Cardiac septum (tissue), 1 donor: ENCODE measurements around the gene CALHM6. TPM values are rescaled to one million over a fixed set of nuclear protein-coding genes. Genes with fewer than 3 reads are reported as not detected.

ENCODE experiments used
- DNase-seq: peaks from one replicate; pipeline ENCODE4 v3.0.0-alpha.2; 2020; ENCODE audit warnings: low spot score
- intact Hi-C: fragments of 100-400 bp; cut with DNase I; formaldehyde crosslinking; loops from one replicate; pipeline ENCODE4 v1.14.0; 2022
- long read RNA-seq: library from polyadenylated mRNA; unstranded; transcript quantifications from one replicate; pipeline ENCODE4 v2.0.0, GENCODE V29; 2021
- total RNA-seq: library from RNA; stranded (reverse); fragmentation: NEBNext Ultra II Directional; extraction: Animal tissue kit (Norgen Biotek cat#: 25700); gene quantifications from one replicate; pipeline ENCODE4 v1.2.1, GENCODE V29; 2021
- donor health status: DM: no; HTN: no; CAD: no.

The CALHM6 gene
- 0.97 TPM for total RNA-seq
- long read RNA-seq: 0 reads

DNA sequence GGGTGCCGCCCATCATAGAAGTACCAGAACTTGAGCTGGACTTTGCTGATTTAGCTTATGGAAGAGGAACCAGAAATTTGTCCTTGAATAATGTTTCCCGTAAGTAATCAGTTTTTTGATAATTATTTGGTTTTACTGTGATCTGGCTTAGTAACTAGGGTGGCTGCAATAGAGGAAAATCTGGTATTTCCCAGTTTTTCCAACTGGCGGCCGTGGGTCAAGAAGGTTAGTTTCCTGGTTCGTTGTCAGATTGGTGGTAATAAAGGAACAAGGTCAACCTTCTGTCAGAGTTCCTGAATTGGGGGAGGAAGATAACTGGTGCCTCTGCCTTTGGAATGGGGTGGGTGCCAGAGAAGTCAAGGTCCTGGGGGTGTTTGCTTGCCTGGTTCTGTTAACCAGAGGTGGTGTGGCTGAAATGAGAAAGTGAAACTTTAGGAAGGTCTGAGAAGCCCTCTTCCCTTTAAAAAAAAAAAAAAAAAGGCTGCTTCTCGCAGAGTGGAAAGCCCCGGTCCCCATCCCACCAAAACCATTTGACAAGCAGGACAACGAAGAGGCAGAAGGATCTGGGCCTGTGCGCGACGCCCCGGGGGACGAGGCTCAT is at the start of gene CALHM6:
Gene CALHM6, plus strand, starts transcription at position 45 of the 601 bp plus-strand sequence. Its CDS starts 555 bp downstream, at position 600.
- no peak for DNase-seq
- intact Hi-C loops: no loop called here

DNA sequence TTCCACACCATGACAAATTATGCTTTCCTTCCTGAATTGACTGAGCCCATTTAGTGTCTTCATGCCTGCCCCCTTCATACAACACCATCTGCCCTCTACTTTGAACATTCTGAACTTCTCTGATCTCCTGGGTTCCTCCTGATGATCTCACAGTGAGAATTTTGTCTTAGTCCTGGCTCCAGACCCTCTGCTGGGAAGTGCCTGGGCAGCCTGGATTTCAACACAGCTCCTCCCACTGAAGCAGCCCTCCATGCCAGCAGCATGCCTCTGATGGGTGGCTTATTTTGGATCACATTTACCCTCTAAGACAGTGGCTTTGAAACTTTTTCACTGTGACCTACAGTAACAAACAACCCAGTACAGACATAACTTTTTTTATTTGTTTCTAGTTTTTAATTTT is 48.9 kb upstream of the CALHM6 start:
- intact Hi-C loops: no loop called here
- DNase-seq: no peak

DNA sequence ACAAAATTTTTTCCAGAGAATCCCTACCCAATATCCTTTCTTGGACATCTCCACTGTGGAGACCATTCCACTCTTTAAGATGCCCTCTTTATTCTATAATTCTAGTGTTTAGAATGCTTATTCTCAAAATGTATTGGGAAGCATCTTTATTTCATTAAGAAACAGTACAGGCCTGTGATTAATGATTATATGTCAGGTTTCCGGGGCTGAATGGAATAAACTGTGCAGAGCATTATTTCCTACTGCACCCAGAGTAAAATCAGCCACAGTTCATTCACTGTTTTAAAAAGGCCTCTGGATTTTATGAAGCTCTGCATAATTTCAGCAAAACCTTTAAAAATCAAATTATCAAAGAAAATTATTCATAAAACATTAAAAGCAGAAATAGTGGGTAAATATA is 47.8 kb upstream of the CALHM6 start:
- no peak for DNase-seq
- intact Hi-C loops: no loop called here

GRCh38 chr6:116417661-116418060 is 43.5 kb upstream of the CALHM6 start:
- DNase-seq: no peak
- intact Hi-C loops: no loop called here

- intact Hi-C loops: no loop called here
- no peak for DNase-seq
Observed at GRCh38 chr6:116419069-116419786, 41.9 kb upstream of the CALHM6 start.

- no peak for DNase-seq
- intact Hi-C loops: no loop called here
Observed at GRCh38 chr6:116420341-116420740, 40.8 kb upstream of the CALHM6 start.

- no peak for DNase-seq
- intact Hi-C loops: no loop called here
Observed at GRCh38 chr6:116422238-116422637, 38.9 kb upstream of the CALHM6 start.

DNA sequence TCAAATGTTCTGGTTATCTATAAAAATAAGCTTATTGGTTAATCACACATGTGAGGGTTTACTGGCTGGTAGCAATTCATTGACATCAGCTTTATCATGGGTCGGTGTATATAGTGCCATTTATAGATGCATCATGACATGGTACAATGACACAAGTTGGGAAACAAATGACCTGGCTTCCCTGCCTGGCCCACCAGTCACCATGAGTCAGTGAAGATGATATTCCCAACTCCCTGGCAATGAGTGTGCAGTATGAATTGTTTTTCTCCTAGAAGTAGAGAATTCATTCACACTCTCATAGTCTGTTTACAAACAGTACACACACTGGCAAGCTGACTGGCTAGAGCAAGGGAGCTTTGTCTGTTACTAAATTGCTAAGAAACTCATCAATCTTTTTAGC is 37.2 kb upstream of the CALHM6 start:
- no peak for DNase-seq
- intact Hi-C loops: no loop called here

GRCh38 chr6:116426551-116426950 is 34.6 kb upstream of the CALHM6 start:
- intact Hi-C loops: no loop called here
- DNase-seq: no peak

GRCh38 chr6:116429111-116429510 is 32.1 kb upstream of the CALHM6 start:
- intact Hi-C loops: no loop called here
- no peak for DNase-seq

DNA sequence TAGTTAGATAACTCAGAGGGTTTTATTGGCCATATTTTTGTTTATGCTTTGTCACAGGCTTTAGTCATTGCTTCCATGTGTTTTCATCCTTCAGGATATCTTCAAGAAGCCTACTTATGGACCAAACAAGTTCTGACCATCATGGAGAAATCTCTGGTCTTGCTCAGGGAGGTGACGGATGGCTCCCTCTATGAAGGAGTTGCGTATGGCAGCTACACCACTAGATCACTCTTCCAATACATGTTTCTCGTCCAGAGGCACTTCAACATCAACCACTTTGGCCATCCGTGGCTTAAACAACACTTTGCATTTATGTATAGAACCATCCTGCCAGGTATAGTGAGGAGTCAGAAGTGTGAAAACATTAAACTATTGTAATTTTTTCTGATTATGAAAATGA is 30.3 kb upstream of the CALHM6 start:
- DNase-seq: no peak
- intact Hi-C loops: no loop called here

- intact Hi-C loops: no loop called here
- no peak for DNase-seq
Observed at GRCh38 chr6:116431964-116432595, 29.1 kb upstream of the CALHM6 start.

- intact Hi-C loops: no loop called here
- no peak for DNase-seq
Observed at GRCh38 chr6:116433206-116433712, 27.9 kb upstream of the CALHM6 start.

DNA sequence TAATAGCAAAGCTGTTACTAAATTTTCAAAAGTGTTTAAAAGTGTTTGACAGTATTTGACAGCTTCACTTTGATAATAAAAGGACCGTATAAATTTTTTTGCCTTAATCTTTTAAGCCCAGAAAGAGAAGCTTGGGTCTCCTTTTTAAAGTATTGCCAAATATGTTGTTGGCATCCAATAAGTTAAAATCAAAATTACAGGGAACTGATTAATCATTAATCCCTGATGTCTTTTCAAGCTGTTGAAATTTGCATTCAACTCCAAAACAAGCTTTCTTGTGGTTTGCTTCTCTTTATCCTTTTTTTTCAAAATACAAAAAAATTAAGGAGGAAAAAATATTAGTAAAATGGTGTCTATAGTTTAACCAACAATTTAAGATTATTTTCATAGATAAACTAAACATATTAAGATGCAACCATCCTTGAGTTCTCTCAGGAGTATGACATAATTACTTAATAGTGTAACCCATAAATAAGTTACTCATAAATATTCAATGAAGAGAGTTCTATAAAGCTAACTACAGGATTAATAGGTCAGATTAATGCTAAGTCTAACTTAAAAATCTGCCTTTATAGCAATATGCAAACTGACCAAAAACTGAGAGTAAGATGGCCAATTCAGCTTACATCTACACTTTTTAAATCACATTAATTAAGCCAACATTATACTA is 27.0 kb upstream of the CALHM6 start:
- DNase-seq: no peak
- intact Hi-C loops: no loop called here

- DNase-seq: no peak
Observed at GRCh38 chr6:116436586-116436985, 24.6 kb upstream of the CALHM6 start.

GRCh38 chr6:116437656-116438055 is 23.5 kb upstream of the CALHM6 start:
- intact Hi-C loops: no loop called here
- DNase-seq: no peak

More at GRCh38 chr6:116436586-116436985, 24.6 kb upstream of the CALHM6 start:
- intact Hi-C loops: no loop called here

GRCh38 chr6:116438590-116439448 is 22.4 kb upstream of the CALHM6 start:
- DNase-seq: no peak
- intact Hi-C loops: no loop called here

DNA sequence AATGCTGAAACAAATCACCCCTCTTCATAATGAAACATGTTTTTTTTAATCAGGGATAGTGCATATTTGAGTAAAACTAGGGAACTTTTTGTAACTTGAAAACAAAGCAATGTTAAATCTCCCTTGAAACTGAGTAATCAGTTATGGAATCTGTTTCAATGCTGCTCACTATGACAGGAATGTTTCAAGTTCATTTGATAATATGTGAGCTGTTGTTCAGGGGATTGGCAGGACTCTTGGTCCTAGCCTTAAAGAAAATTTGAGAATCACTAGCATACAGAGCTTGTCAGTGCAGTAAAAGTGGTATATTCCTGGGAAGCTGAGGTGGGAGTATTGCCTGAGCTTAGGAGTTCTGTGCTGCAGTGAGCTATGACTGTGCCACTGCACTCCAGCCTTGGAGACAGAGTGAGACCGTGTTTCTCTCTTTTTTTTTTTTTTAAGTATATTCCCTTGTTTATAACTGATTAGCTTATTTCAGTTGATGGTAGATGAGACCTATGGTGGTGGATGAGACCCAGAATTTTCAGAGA is 21.6 kb upstream of the CALHM6 start:
- no peak for DNase-seq
- intact Hi-C loops: loop anchor here (10.0 kb wide), 2 partner anchors 95 to 155 kb away; no protein-coding TSS in a partner anchor

- no peak for DNase-seq
- intact Hi-C loops: loop anchor here (10.0 kb wide), 2 partner anchors 92 to 158 kb away; no protein-coding TSS in a partner anchor
Observed at GRCh38 chr6:116443105-116443504, 18.1 kb upstream of the CALHM6 start.
